Inflammatory macrophage treated with lipopolysaccharide for 4 hours (primary cell): ENCODE measurements around the gene MOK.

Source experiments
- DNase-seq: peaks from one replicate; pipeline ENCODE4 v3.0.0-alpha.2; 2020

The MOK gene

GRCh38 chr14:102200690-102201352 lies 104.1 kb downstream of the MOK start:
- DNase-seq, result no peak

GRCh38 chr14:102197317-102197853 lies 107.6 kb downstream of the MOK start:
- no peak for DNase-seq

- DNase-seq, result no peak
Measured at GRCh38 chr14:102196902-102197230, 108.1 kb downstream of the MOK start.

GRCh38 chr14:102196039-102196901 lies 108.7 kb downstream of the MOK start:
- DNase-seq, result no peak

GRCh38 chr14:102195446-102195845 lies 109.5 kb downstream of the MOK start:
- no peak for DNase-seq

GRCh38 chr14:102194856-102195255 lies 110.1 kb downstream of the MOK start:
- no peak for DNase-seq

- DNase-seq, result no peak
Measured at GRCh38 chr14:102192840-102193502, 112.0 kb downstream of the MOK start.

GRCh38 chr14:102189874-102190273 lies 115.1 kb downstream of the MOK start:
- DNase-seq, result no peak

- no peak for DNase-seq
Measured at GRCh38 chr14:102188187-102188586, 116.8 kb downstream of the MOK start.

- no peak for DNase-seq
Measured at GRCh38 chr14:102187568-102188001, 117.4 kb downstream of the MOK start.

- no peak for DNase-seq
Measured at GRCh38 chr14:102187044-102187443, 117.9 kb downstream of the MOK start.

GRCh38 chr14:102185360-102185759 lies 119.6 kb downstream of the MOK start:
- no peak for DNase-seq

- DNase-seq, result peak; percentile 9
Measured at GRCh38 chr14:102184316-102185035, 120.5 kb downstream of the MOK start.

GRCh38 chr14:102183886-102184285 lies 121.1 kb downstream of the MOK start:
- DNase-seq, result no peak

GRCh38 chr14:102182936-102183619 lies 121.9 kb downstream of the MOK start:
- no peak for DNase-seq

- DNase-seq, result peak; percentile 61
Measured at GRCh38 chr14:102182190-102182589, 122.8 kb downstream of the MOK start.

GRCh38 chr14:102181187-102181586 lies 123.8 kb downstream of the MOK start:
- DNase-seq, result no peak

- DNase-seq, result no peak
Measured at GRCh38 chr14:102180248-102180998, 124.5 kb downstream of the MOK start.
